ENCODE measurements around the gene ACOT7.
"Not testable (repeated sequence)": the region's sequence is repeated elsewhere in the genome, so short reads cannot be mapped to it uniquely, and the experiment has no call there.

The ACOT7 gene

DNA sequence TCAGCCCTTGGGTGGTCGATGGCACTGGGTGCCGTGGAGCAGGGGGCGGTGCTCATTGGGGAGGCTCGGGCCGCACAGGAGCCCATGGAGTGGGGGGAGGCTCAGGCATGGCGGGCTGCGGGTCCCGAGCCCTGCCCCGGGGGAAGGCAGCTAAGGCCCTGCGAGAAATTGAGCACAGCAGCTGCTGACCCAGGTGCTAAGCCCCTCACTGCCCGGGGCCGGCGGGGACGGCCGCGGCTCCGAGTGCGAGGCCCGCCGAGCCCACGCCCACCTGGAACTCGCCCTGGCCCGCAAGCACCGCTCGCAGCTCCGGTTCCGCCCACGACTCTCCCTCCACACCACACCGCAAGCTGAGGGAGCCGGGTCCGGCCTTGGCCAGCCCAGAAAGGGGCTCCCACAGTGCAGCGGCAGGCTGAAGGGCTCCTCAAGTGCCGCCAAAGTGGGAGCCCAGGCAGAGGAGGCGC lies 2.2 kb upstream of the ACOT7 start:
- DNase-seq: not testable (repeated sequence)

DNA sequence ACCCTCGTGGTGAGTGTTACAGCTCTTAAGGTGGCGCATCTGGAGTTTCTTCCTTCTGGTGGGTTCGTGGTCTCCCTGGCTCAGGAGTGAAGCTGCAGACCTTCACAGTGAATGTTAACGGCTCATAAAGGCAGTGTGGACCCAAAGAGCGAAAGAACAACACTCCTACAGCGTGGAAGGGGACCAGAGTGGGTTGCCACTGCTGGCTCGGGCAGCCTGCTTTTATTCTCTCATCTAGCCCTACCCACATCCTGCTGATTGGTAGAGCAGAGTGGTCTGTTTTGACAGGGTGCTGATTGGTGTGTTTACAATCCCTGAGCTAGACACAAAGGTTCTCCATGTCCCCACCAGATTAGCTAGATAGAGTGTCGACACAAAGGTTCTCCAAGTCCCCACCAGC lies 1.6 kb upstream of the ACOT7 start:
- not testable (repeated sequence) for DNase-seq

- DNase-seq: peak; percentile 39
Observed at GRCh38 chr1:6392809-6393399, 663 bp downstream of the ACOT7 start.

DNA sequence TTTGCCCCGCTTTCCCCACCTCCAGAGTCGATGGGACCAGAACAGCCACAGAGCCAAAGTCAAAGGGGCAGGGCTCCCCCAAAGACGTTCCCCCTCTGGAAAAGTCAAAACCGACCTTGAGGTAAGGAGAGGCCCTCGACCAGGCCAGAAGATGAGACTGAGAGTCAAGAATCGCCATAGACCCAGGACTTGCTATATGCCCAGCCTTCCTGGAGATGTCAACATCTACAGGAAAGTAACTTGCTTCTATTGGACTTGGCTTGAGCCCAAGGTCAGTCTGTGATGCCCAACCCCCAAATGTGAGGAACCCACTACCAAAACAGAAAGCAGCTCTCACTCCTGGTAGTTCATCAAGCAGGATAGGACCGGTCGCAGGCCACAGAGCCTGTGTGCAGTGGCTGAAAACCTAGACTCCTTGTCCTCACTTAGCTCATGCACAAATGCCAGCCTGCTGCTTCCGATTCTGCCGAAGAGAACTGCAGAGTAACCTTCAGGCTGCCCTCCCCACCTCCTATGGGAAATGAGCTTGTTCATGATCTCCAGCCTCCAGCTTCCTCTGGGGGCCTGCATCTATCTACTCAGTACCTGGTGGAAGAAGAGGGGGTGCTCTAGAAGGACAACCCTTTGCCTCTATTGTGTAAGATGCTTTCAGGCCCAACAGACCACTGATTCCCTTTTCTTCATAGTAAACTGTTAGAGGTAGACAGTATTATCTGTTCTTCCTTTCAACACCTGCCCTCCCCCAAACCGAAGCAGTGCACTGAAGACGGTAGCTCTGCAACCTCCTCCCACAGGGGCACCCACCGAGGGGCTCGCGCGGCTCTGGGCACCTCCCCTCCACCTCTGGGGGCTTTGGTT lies 1.4 kb downstream of the ACOT7 start:
- DNase-seq: peak; percentile 51

DNA sequence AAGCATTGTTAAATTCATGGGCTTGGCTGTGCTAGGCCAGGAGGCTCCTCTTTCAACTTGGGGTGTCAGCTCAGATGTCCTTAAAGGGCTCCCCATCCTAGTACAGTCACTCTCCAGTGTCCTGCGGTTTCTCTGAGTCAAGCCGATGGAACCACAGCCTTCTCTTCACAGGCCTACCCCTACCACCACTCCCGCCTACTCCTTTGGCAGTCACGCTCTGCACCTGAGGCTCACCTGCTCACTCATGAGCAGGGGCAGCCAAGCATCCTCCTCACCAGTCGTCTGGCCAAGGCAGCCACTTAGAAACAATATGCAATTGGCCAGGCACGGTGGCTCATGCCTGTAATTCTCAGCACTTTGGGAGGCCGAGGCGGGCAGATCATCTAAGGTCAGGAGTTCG lies 3.6 kb downstream of the ACOT7 start:
- no peak for DNase-seq

GRCh38 chr1:6386371-6386949 lies 7.1 kb downstream of the ACOT7 start:
- no peak for DNase-seq

DNA sequence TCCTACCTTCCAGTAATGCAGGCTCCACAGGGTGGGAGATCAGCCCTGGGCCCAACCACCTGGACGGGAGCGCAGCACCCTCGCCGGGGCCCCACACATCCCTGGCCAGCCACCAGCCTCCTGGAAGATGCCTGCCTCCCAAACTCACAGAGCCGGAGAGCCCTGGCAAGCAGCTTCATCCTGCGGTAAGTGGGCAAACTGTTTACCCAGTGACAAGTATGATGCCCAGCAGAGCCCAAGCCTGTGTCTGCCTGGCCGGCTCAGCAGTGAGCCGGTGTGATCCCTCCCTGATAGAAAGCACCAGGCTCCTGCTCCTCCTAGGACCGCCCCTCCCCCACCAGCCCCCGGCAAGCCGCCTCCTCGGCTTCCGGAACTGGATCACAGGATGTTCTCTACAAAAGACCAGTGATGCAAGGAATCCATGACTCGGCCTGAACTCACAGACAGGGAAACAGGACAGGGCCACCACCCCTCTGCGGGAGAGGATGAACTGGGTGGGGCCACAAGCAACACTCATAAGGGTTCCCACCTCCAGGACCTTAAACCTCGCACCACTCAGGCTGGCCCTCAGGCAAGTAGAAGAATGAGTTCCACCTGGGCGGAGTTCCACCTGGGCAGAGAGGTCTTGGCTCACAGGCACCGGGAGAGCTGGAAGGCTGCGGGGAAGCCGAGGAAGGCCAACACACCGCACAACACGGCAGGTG lies 7.9 kb downstream of the ACOT7 start:
- no peak for DNase-seq

DNA sequence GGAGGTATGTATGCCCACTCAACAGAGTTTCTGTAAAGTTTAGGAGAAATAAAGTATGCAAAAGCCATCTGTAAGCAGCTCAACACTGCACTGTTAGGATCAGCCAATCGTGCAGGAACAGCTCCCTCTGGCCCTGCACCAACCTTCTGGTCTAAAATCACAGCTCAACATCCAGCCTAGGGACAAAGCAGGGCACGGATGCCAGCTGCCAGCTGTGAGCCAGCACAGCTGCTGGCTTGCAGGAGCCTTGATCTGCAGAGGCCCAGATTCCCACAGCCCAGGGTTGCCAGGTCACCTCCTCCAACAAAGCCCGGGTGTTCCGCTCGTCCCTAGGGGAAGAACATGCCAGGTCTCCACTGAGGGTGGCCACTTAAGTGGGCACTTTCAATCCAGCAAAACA lies 8.6 kb downstream of the ACOT7 start:
- DNase-seq: no peak

GRCh38 chr1:6384135-6384534 lies 9.4 kb downstream of the ACOT7 start:
- DNase-seq: no peak

GRCh38 chr1:6380037-6380436 lies 13.5 kb downstream of the ACOT7 start:
- DNase-seq: no peak

GRCh38 chr1:6378096-6378746 lies 15.3 kb downstream of the ACOT7 start:
- DNase-seq: peak; percentile 62

DNA sequence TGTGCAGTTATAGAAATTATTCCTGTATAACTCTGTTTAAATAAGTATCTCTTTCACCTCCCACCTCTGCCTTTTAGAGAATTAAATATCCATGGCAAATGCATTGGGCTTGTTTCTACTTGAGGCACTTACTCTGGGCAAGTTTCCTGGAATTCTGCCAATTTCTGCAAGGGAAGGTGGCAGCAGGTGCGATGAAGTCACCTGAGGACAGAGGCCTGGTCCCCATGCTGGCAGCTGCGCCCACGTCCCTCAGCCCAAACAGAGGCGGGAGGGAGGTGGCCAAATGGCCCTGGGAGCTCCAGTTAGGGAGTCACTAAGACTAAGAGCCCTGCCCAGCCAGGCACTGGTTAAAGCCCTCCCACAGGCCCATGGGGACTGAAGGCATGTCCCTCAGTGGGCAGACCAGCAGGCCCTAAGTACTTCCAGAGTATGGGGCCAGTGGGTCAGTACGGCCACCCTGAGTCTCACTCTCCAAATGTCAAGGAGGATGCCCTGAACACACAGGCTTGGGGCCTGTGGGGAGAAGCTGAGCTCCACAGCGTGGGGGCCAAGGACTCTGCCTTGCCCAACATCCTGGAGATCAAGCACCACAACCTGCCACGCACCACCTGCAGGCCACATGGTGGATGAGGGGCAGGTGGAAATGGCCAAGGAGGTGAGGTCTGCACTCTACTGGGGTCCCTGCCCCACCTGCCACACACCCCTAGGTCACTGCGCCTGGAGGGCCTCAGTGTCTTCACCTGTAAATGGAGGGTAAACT lies 19.4 kb downstream of the ACOT7 start:
- no peak for DNase-seq

- not testable (repeated sequence) for DNase-seq
Observed at GRCh38 chr1:6372236-6372635, 21.3 kb downstream of the ACOT7 start.

DNA sequence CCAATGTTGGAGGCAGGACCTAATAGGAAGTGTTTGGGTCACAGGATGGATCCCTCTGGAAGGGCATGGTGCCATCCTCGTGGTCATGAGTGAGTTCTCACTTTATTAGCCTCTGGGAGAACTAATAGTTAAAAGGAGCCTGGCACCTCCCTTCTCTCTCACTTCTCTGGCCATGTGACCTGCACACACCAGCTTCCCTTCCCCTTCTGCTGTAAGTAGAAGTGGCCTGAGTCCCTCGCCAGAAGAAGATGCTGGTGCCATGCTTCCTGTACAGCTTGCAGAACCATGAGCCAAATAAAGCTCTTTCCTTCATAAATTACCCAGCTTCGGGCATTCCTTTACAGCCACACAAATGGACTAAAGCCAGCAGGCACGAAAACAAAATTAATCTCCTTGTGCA lies 23.6 kb downstream of the ACOT7 start:
- no peak for DNase-seq

DNA sequence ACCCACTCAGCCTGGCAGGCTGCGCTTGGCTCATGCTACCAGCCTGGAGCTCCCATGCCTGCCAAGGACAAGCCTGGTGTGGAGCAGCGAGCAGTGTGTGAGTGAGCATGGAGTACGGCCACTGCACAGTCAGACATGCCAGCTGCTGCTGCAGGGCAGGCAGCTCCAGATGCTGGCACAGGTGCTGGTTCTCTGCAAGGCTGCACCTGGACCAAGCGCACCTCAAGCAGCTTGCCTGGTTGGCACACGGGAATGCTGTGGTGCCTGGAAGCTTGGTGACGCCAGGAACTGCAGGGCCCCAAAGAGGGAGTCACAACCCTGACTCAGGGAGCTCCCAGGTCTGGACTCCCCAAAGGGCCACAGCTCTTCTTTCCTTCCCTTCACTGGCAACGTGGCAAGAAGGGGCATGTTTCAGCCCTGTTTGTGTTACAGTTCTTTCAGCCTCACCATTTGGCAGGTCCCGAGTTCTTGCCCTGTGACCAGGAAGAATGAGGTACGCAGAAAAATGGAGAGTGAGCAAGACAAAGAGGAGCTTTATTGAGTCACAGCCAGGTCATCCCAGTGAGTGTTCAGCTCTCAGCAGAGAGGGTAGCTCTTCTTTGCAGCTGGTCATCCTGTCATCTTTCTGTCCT lies 26.1 kb downstream of the ACOT7 start:
- no peak for DNase-seq

DNA sequence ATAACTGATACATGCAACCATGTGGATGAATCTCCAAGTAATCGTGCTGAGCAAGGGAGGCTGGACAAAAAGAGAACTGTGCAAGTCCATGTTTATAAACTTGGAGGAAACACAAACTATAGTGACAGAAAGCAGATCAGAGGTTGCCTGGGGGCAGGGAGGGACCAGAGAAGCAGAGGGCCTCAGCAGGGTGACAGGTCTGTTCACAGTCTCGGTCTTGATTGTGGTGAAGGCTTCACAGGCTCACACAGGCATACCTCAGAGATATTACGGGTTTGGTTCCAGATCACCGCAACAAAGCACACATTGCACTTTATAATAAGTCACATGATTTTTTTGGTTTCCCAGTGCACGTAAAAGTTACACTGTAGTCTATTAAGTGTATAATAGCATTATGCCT lies 28.5 kb downstream of the ACOT7 start:
- DNase-seq: no peak

DNA sequence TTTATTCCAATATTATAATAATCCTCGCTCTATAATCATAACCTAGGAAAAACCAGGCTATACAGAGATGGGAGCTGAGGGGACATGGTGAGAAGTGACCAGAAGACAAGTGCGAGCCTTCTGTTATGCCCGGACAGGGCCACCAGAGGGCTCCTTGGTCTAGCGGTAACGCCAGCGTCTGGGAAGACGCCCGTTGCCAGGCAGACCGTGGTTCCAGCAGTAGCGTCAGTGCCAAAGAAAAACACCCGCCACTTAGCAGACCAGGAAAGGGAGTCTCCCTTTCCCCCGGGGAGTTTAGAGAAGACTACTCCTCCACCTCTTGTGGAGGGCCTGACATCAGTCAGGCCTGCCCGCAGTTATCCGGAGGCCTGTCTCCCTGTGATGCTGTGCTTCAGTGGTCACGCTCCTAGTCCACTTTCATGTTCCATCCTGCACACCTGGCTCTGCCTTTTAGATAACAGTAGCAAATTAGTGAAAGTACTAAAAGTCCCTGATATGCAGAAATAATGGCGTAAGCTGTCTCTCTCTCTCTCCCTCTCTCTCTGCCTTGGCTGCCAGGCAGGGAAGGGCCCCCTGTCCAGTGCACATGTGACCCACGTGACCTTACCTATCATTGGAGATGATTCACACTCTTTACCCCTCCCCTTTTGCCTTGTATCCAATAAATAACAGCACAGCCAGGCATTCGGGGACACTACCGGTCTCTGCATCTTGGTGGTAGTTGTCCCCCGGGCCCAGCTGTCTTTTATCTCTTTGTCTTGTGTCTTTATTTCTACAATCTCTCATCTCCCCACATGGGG lies 30.3 kb downstream of the ACOT7 start:
- DNase-seq: peak; percentile 57

DNA sequence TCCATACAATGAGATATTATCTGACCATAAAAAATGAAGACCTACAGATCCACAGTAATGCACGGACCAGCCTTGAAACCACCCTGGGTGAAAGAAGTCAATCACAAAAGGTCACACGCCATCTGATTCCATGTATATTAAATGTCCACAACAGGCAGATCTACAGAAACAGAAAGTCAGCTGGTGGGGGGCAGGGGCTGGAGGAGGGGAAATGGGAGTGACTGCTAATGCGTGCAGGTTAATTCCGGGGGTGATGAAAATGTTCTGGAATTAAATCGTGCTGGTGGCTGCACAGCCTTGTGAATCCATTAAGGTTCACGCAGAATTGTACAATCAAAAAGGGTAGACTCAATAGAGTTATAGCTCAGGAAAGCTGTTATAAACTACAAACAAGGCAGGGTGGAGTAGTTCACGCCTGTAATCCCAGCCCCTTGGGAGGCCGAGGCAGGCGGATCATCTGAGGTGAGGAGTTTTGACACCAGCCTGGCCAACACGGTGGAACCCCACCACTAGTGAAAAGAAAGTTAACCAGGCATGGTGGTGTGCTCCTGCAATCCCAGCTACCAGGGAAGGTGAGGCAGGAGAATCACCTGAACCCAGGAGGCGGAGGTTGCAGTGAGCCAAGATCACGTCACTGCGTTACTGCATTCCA lies 32.3 kb downstream of the ACOT7 start:
- no peak for DNase-seq

- DNase-seq: no peak
Observed at GRCh38 chr1:6360517-6361070, 33.0 kb downstream of the ACOT7 start.

DNA sequence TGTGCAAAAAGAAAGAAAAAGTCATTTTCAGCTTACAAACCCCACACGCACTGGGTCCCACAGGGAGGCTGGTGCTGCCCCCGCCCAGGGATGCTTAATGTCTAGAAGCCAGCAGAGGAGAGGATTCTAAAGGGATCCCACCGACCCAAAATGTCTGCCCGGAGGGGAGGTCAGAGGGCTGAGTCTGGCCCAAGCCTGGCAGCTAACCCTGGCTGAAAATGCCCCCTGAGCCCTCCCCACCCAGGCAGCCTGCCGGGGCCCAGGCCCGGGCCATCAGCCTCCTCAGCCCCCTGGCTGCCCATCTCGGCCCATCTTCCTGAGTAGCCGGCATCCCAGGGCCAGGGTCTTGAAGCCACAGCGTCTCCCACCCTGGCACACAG lies 33.5 kb downstream of the ACOT7 start:
- DNase-seq: no peak
